ENCODE data around the gene SUGP1. TPM values are rescaled to one million over a fixed set of nuclear protein-coding genes. Genes with fewer than 3 reads are reported as not detected.

SUGP1 gene
- total RNA-seq, 4 donors from 2014 or later: 15.5 to 37.3 (median 24.0) TPM

- TF ChIP-seq CTCF (IDR thresholded peaks at IDR 0.05; ENCODE audit: low read depth): no peak
Measured at GRCh38 chr19:19256072-19256969, 64.0 kb downstream of the SUGP1 start.

GRCh38 chr19:19250196-19250801 is 70.0 kb downstream of the SUGP1 start:
- TF ChIP-seq CTCF (IDR thresholded peaks at IDR 0.05; ENCODE audit: low read depth): no peak

- TF ChIP-seq CTCF (IDR thresholded peaks at IDR 0.05; ENCODE audit: low read depth): no peak
Measured at GRCh38 chr19:19240476-19240875, 79.8 kb downstream of the SUGP1 start.

GRCh38 chr19:19239675-19240074 is 80.6 kb downstream of the SUGP1 start:
- no peak for TF ChIP-seq CTCF (IDR thresholded peaks at IDR 0.05; ENCODE audit: low read depth)

GRCh38 chr19:19238126-19238894 is 82.0 kb downstream of the SUGP1 start:
- TF ChIP-seq CTCF (IDR thresholded peaks at IDR 0.05; ENCODE audit: low read depth): no peak

GRCh38 chr19:19236173-19236572 is 84.1 kb downstream of the SUGP1 start:
- no peak for TF ChIP-seq CTCF (IDR thresholded peaks at IDR 0.05; ENCODE audit: low read depth)
